ENCODE results near the gene ALK. TPM values are rescaled to one million over a fixed set of nuclear protein-coding genes. Genes with fewer than 3 reads are reported as not detected.

ALK gene
- total RNA-seq, 2 donors from 2014 or later, result 0.13 to 0.46 TPM

- Histone ChIP-seq H3K9ac (ENCODE audit: extremely low read depth, low read length, poor library complexity, severe bottlenecking) (no peak overlapping the region), H3K36me3 (ENCODE audit: control insufficient read depth, insufficient read depth, low read length) (no peaks in the 10 kb centered on the region), H3K4me3 (ENCODE audit: low read length) (no peak overlapping the region), H3K27me3 (ENCODE audit: control insufficient read depth, insufficient read depth, low read length, poor library complexity, severe bottlenecking) (no peaks in the 10 kb centered on the region), H3K9me3 (ENCODE audit: control insufficient read depth, low read length) (peaks cover 5% of the 10 kb centered on the region), H3K27ac (ENCODE audit: low read depth, low read length) (no peak overlapping the region), H3K4me1 (ENCODE audit: control insufficient read depth, insufficient read depth, low read length) (no peaks in the 10 kb centered on the region)
- Mint-ChIP-seq H3K27me3 (ENCODE audit: insufficient read depth) (no peaks in the 10 kb centered on the region), H3K27ac (no peak overlapping the region), H3K4me1 (no peaks in the 10 kb centered on the region), H3K4me3 (no peak overlapping the region), H3K9me3 (no peaks in the 10 kb centered on the region), H3K36me3 (ENCODE audit: low read depth) (no peaks in the 10 kb centered on the region)
- no peak for TF ChIP-seq CTCF (conservative IDR thresholded peaks at IDR 0.05)
- DNase-seq, result no peak
- 91 to 98% methylated on average over 4 to 5 of the region's 5 CpGs for WGBS, 2 experiments (ENCODE audit: insufficient coverage in 1 of 2, insufficient read length in 1 of 2)
Observed at GRCh38 chr2:29786361-29786760, 135.0 kb downstream of the ALK start.

DNA sequence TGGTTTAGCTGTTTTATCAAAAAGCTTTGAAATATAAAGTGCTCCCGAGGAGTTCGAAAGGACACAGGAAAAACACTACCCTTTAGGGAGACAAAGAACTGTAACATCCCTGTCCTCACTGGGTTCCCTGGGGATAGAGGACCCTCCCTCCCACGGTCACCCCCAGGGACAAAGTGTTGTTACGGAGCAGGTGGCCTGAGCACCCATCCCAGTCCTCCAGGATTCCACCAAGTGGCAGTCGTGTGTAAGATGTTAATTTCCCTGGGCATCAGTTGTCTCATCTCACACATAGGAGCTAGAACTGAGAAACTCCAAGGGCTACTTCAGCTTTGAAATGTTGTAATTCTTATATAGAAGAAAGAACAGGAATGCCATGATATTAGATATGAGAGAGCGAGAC is 137.7 kb downstream of the ALK start:
- DNase-seq, result no peak
- H3K27ac Mint-ChIP-seq, result no peak overlapping the region
- peak; percentile 48 for TF ChIP-seq CTCF (conservative IDR thresholded peaks at IDR 0.05)

DNA sequence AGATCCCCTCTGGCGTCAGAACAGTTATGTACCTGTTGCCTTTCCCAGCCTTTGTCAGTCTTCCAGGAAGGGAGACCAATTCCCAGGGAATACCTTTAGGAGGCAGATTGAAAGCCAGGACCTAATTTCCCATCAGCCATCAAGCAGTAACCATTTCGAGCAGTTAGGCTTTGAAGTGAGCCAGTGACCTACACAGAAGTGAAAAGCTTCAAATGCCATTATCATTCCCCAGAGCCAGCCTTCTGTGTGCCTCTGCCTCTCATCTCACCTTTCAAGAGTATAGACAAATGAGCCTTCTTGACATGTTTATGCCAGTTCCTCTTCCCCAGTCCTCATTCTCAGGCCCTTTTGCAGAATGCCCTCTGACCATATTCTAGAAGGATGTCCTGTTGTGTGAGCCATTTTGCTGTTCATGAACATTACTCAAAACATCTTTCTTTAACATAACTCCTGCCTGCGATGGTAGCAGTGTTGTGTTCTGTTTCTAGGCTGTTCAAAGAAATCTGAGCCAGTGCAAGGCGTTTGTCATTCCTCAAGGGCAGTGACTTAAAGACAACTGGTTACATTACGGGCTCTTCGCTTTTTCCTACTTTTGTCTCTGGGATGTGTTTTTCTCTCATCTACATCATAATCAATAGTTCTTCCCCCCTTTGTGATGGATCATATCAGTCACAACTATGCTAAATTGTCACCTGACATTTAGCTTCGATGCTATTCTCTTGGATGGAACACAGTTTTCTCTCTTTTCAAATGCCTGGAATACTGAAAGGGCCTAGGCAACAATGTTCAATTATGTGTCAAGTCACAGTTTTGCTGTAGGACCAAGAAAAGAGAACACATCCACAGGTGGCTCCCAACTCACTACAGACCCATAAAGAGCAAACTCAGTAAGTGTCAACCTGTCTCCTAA is 138.6 kb downstream of the ALK start:
- H3K4me3 ChIP-seq (ENCODE audit: low read length), result no peak overlapping the region
- H3K9ac ChIP-seq (ENCODE audit: extremely low read depth, low read length, poor library complexity, severe bottlenecking), result no peak overlapping the region
- Mint-ChIP-seq H3K9me3 (no peaks in the 10 kb centered on the region), H3K36me3 (ENCODE audit: low read depth) (no peaks in the 10 kb centered on the region), H3K27ac (no peak overlapping the region), H3K4me1 (no peaks in the 10 kb centered on the region), H3K27me3 (ENCODE audit: insufficient read depth) (no peaks in the 10 kb centered on the region), H3K4me3 (no peak overlapping the region)
- 89 to 91% methylated on average over 6 to 7 of the region's 7 CpGs for WGBS, 2 experiments (ENCODE audit: insufficient coverage in 1 of 2, insufficient read length in 1 of 2)
- no peaks in the 10 kb centered on the region for H3K9me3 ChIP-seq (ENCODE audit: control insufficient read depth, low read length)
- no peaks in the 10 kb centered on the region for H3K36me3 ChIP-seq (ENCODE audit: control insufficient read depth, insufficient read depth, low read length)
- H3K4me1 ChIP-seq (ENCODE audit: control insufficient read depth, insufficient read depth, low read length), result no peaks in the 10 kb centered on the region
- no peak for TF ChIP-seq CTCF (conservative IDR thresholded peaks at IDR 0.05)
- H3K27me3 ChIP-seq (ENCODE audit: control insufficient read depth, insufficient read depth, low read length, poor library complexity, severe bottlenecking), result no peaks in the 10 kb centered on the region
- H3K27ac ChIP-seq (ENCODE audit: low read depth, low read length), result no peak overlapping the region
- no peak for DNase-seq

More for the DNA sequence above, 137.7 kb downstream of the ALK start:
- H3K4me3 Mint-ChIP-seq, result no peak overlapping the region
- no peaks in the 10 kb centered on the region for H3K4me1 ChIP-seq (ENCODE audit: control insufficient read depth, insufficient read depth, low read length)
- no peaks in the 10 kb centered on the region for H3K27me3 ChIP-seq (ENCODE audit: control insufficient read depth, insufficient read depth, low read length, poor library complexity, severe bottlenecking)
- H3K36me3 Mint-ChIP-seq (ENCODE audit: low read depth), result no peaks in the 10 kb centered on the region
- no peak overlapping the region for H3K27ac ChIP-seq (ENCODE audit: low read depth, low read length)
- no peak overlapping the region for H3K4me3 ChIP-seq (ENCODE audit: low read length)
- no peaks in the 10 kb centered on the region for H3K9me3 Mint-ChIP-seq
- H3K27me3 Mint-ChIP-seq (ENCODE audit: insufficient read depth), result no peaks in the 10 kb centered on the region
- no peaks in the 10 kb centered on the region for H3K9me3 ChIP-seq (ENCODE audit: control insufficient read depth, low read length)
- WGBS, 2 experiments (ENCODE audit: insufficient coverage in 1 of 2, insufficient read length in 1 of 2), result 94 to 100% methylated on average over 2 to 6 of the region's 6 CpGs
- H3K36me3 ChIP-seq (ENCODE audit: control insufficient read depth, insufficient read depth, low read length), result no peaks in the 10 kb centered on the region
- no peak overlapping the region for H3K9ac ChIP-seq (ENCODE audit: extremely low read depth, low read length, poor library complexity, severe bottlenecking)
- no peaks in the 10 kb centered on the region for H3K4me1 Mint-ChIP-seq
